NOMO-1 treated with DMSO at 0.1 percent for 48 hours (cell line): ENCODE measurements around the gene KCTD12.
"Not testable (repeated sequence)": the region's sequence is repeated elsewhere in the genome, so short reads cannot be mapped to it uniquely, and the experiment has no call there.

Source experiments
- DNase-seq: peaks from one replicate; lab custom pipeline; 2025; ENCODE audit not compliant: unreplicated experiment; lab: John Stamatoyannopoulos, UW

KCTD12 gene

DNA sequence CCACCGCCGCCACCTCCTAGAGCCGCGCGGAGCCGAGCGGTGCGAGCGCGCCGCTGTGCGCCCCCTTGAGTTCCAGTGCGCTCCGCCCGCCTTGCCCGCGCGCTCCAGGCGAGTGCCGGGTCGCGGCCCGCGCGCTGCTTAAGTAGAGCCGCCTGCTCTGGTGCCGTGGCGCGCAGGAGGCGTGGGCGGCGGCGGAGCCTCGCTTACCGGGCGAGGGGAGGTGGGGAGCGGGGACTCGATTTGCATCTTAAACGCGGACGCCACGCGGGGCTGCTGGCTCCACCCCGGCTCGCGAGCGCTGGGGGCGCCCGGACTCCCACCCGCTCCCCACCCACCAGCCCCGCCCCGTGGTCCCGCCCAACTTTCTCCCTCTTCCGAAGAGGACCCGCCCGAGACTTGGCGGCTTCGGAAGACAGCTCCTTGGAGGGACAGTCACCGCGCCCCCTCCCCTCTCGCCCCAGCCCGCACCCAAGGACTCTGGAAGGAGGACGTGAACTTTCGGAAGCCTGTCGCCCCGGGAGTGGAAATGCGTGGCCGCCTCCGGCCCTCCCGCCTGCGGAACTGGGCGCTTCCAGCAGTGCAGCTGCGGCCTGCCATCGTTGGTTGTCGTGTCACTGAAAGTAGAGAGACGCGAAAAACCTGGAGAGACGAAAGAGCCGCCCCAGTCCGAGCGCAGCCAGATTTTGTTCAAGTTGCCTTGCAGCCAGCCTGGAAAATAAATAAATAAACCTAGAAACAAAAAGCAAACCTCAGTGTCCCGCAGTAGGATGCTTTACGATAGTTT, at the start of gene KCTD12:
Gene KCTD12, minus strand, starts transcription at position 114 of the 784 bp plus-strand sequence. CDS start 257 bp downstream, outside the sequence.
- peak; percentile 61 for DNase-seq

GRCh38 chr13:76934671-76935070, 48.5 kb upstream of the KCTD12 start:
- no peak for DNase-seq

DNA sequence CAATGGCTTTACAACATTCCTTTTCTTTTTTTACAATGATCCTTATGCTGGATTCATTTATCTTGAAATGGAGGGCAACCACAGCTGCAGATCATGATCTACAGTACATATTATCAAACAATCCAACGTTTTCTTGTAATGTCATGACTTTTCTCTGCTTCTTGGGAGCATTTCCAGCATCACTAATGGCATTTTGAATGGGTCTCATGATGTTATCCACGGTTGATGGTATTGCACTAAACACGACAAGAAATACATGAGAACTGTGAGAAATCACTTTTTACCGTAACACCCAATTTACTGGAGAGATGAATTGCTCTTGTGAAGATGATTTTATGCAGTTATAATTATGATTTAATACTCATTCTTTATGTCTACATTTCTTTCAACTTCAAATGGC, 45.9 kb upstream of the KCTD12 start:
- no peak for DNase-seq

DNA sequence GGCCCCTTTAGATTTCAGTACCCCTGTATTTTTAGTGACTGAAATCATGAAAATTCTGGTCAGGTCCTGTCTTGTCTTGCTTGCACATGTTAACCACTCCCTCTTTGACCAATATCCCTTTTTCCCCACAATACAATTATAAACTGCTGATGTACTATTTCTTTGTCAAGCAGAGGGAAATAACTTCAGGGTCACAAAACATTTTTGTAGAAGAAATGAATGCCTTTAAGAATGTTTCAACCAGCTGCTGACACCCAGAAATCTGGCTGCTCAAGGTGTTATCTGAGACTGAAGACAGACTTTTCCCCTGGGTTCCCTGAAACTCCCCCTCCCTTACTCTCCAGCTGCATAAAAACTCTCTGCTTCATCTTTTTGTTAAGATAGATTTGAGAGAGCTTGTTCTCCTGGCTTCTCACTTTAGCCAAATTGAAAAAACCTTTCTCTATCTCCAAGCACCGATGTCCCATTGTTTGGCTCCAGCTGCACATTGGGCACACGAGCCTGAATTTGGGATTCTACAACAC, 43.7 kb upstream of the KCTD12 start:
- DNase-seq: no peak

DNA sequence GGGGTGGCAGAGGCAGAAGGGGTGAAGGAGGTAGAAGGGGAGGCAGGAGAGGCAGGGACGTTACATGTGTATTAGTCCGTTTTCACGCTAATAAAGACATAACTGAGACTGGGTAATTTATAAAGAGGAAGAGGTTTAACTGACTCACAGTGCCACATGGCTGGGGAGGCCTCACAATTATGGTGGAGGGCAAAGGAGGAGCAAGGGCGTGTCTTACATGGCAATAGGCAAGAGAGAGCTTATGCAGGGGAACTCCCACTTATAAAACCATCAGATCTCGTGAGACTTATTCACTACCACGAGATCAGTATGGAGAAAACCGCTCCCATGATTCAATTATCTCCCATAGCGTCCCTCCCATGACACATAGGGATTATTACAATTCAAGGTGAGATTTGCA, 43.1 kb upstream of the KCTD12 start:
- peak; percentile 71 for DNase-seq

GRCh38 chr13:76928456-76928855, 42.3 kb upstream of the KCTD12 start:
- no peak for DNase-seq

GRCh38 chr13:76927955-76928354, 41.8 kb upstream of the KCTD12 start:
- no peak for DNase-seq

GRCh38 chr13:76925115-76925514, 38.9 kb upstream of the KCTD12 start:
- no peak for DNase-seq

- DNase-seq: no peak
Measured at GRCh38 chr13:76921516-76921915, 35.3 kb upstream of the KCTD12 start.

- not testable (repeated sequence) for DNase-seq
Measured at GRCh38 chr13:76917755-76918481, 31.7 kb upstream of the KCTD12 start.

DNA sequence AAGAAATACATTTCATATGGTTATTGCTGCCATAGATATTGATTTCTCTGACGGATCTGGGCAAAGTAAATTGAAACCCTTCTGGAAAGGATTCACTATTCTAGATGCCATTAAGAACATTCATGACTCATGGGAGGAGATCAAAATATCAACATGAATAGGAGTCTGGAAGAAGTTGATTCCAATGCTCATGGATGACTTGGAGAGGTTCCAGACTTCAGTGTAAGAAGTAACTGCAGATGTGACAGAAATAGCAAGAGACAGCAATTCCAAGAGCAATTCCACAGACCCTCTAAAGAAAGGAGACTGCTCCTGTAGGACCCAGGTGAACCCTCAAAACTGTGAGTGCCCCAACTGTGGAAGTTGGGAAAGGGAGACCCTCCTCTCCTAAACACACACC, 30.9 kb upstream of the KCTD12 start:
- DNase-seq: no peak

DNA sequence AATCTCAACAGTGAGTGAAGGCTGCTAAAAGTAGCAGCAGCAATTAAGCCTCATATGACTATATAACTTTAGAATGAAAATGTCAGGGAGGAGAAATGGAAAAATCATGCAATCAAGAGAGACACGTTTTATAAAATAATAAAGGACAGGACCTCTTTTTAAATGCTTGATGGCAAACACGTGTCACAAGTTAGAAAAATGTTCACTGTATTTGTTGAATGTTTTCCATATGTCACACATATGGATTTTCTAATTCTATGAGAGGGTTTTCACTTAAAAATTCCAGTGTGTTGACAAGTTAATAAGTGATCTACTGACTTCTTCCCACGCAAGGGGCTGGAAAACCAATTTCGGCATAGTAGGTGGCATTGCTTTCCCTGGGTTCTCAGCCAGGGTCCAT, 27.7 kb upstream of the KCTD12 start:
- DNase-seq: no peak

DNA sequence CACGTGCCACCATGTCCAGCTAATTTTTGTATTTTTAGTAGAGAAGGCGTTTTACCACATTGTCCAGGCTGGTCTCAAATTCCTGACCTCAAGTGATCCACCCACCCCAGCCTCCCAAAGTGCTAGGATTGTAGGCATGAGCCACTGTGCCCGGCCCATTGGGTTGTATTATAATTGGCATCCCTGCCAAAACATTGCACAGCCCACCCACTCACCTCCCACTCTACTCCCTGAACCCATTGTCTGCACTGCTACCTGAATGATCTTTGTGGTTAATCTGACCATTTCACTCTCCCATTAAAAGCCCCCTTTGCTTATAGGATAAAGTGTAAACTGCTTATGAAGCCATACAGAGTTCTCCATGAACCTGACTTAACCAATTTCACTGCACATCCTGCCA, 26.3 kb upstream of the KCTD12 start:
- no peak for DNase-seq

GRCh38 chr13:76904507-76904906, 18.3 kb upstream of the KCTD12 start:
- DNase-seq: no peak

DNA sequence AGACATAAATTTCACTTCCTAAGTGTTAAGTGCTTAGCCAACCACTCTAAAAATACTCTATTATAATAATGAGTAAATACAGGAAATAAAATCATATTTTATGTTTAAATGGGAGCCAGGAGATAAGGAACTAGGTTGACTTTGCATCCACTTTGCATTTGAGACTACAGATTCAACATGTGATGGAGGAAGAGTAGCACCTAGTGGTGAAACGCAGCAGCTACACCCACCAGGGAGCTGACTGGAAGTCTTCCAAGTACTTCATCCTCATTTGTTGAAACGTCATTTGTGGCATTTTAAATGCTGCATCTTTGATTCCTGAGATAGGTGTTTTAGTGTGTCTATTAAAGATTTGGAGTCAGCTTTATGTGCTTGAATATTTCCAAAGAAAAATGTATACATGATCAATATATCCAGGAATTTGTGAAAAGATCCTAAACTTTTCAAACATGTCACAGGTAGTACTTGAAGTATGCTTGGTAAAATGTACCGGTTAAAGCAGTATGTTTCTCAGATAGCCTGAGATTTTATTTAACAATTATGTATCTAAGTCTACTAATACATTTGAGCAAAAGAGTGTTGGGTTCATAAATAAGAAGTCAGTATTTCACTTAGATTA, 17.4 kb upstream of the KCTD12 start:
- peak; percentile 73 for DNase-seq

DNA sequence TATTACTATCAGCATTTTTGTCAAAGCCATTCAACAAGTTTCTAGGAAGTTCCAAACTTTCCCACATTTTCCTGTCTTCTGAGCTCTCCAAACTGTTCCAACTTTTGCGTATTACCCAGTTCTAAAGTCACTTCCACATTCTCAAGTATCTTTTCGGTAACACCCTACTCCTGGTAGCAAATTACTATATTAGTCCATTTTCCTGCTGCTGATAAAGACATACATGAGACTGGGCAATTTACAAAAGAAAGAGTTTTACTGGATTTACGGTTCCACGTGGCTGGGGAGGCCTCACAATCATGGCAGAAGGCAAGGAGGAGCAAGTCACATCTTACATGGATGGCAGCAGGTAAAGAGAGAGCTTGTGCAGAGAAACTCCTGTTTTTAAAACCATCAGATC, 12.9 kb upstream of the KCTD12 start:
- not testable (repeated sequence) for DNase-seq

GRCh38 chr13:76897171-76897570, 11.0 kb upstream of the KCTD12 start:
- not testable (repeated sequence) for DNase-seq

DNA sequence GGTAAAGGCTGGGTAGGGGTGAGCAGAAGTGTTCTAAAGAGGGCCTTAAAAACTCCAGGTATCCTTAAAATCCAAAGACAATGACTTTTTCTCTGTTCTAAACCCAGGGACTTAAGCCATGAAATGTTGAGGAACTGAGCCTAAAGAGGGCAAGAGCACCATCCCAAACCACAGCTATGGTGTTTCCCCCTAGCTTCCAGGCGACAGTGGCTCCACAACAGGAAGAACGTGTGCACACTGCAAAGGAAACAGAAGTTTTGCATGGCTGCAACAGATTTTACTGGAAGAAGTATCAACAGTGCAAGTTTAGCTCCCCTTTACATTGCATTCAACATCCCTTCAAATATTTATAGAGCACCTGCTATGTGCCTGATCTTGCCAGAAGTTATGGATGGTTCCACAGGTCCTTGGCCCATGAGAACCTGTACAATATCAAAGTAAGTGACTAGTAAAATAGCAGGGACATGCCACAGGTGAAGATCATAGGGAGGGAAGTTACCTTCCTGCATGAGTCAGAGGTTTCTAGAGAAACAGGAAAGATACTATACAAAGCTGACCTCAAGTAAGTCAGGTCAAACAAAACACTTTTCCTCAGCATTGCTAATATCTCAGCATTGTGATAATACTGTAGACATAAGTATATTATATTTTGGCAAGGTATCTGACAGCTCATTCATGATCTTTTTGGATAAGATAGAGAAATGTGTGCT, 8.4 kb upstream of the KCTD12 start:
- DNase-seq: no peak

GRCh38 chr13:76892488-76892887, 6.3 kb upstream of the KCTD12 start:
- no peak for DNase-seq

DNA sequence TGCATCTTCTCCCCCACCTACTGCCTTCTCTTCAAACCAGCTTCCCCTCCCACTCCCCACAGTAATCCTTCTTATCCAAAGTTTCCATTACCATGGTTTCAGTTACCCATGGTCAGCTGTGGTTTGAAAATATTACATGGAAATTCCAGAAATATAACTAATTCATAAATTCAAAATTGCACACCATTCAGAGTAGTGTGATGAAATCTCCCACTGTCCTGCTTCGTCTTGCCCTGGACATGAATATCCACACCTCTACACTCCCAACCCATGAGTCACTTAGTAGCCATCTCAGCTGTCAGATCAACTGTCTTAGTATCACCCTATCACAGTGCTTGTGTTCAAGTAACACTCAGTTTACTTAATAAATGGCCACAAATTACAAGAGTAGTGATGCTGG, 3.8 kb upstream of the KCTD12 start:
- DNase-seq: no peak

GRCh38 chr13:76889254-76889653, 3.0 kb upstream of the KCTD12 start:
- no peak for DNase-seq
